Testis (tissue), 2 donors: Measurements from ENCODE around the gene MDGA2.

ENCODE experiments used
- CTCF ChIP-seq, 3 experiments: fragments of 450-650 bp in 2 of 3; fragments of 200-600 bp in 1 of 3; sonication (generic) in 1 of 3; IDR thresholded peaks; one replicate each; pipeline ENCODE4 v1.5.1; 2016 to 2019; ENCODE audit warnings: antibody characterized with exemption in 3 of 3, mild to moderate bottlenecking in 2 of 3, moderate library complexity in 1 of 3
- POLR2A ChIP-seq: fragments of 450-650 bp; IDR thresholded peaks from one replicate; pipeline ENCODE4 v1.6.1; 2017; ENCODE audit warnings: antibody characterized with exemption, mild to moderate bottlenecking, moderate library complexity

- TF ChIP-seq CTCF (IDR thresholded peaks at IDR 0.05) (no peak), POLR2A (no peak)
These were observed 772.6 kb downstream of the MDGA2 start for GRCh38 chr14:46902837-46903236.
